HCT116 (cell line): ENCODE results near the gene UNC45A. TPM values are rescaled to one million over a fixed set of nuclear protein-coding genes. Genes with fewer than 3 reads are reported as not detected.

Source experiments
- ATAC-seq: fragments of 200-7000 bp; cut with Tn5 transposase; 2 replicates; pipeline ENCODE4 v1.9.1; 2020; ENCODE audit warnings: mild to moderate bottlenecking, moderate library complexity
- BruUV-seq: library from RNA; stranded (reverse); fragments of 400-500 nt; replicated peaks from 2 replicates; lab custom pipeline; 2021; lab: Mats Ljungman, UMichigan
- CTCF ChIA-PET: fragments of 300-600 bp; sonication (Branson Sonifier 250); formaldehyde crosslinking; loops from one replicate; lab custom pipeline; 2021; ENCODE audit warnings: antibody characterized with exemption; lab: Charles Lee
- POLR2A ChIA-PET: fragments of 300-600, 350-600 bp; sonication (Branson Sonifier 250); formaldehyde crosslinking; loops from one replicate; lab custom pipeline; 2021; ENCODE audit warnings: antibody characterized with exemption; lab: Charles Lee
- RAD21 ChIA-PET, 2 experiments: fragments of 300-600 bp; sonication (Branson Sonifier 250); formaldehyde crosslinking; loops; one replicate each; lab custom pipeline; 2023; ENCODE audit warnings: low total read pairs in 2 of 2; ENCODE audit not compliant: uncharacterized antibody in 2 of 2, unreplicated experiment in 2 of 2, low non-redundant PET in 1 of 2; lab: Charles Lee
- DNase-seq: peaks from one replicate; pipeline ENCODE4 v3.0.0-alpha.2; 2010; ENCODE audit warnings: low read depth, low spot score
- H2AFZ ChIP-seq: fragments of 200-600 bp; shearing (Covaris generic), sonication (generic); 2 replicates; pipeline ENCODE4 v1.6.1; 2017; ENCODE audit warnings: low read depth, mixed run types, mixed read lengths, antibody characterized with exemption, low read length; ENCODE audit not compliant: poor library complexity, severe bottlenecking
- H3K27ac ChIP-seq: 2 replicates; pipeline ENCODE4 v1.5.1; 2012; ENCODE audit warnings: low read depth, low read length
- H3K27me3 ChIP-seq: fragments of 200-600 bp; sonication (generic); 2 replicates; pipeline ENCODE4 v1.6.1; 2016; ENCODE audit warnings: mixed run types, low read length, mixed read lengths; ENCODE audit not compliant: insufficient read depth
- H3K36me3 ChIP-seq, 2 experiments: fragments of 200-500 bp in 1 of 2; fragments of 200-600 bp in 1 of 2; sonication (Bioruptor generic) in 1 of 2; sonication (generic) in 1 of 2; 2 replicates each; pipeline versions ENCODE4 v1.5.1 to v1.6.1; 2014 to 2016; ENCODE audit warnings: low read length in 2 of 2, inconsistent platforms in 1 of 2, mixed read lengths in 1 of 2, mixed run types in 1 of 2; ENCODE audit not compliant: insufficient read depth in 2 of 2, control insufficient read depth in 1 of 2
- H3K4me1 ChIP-seq, 2 experiments: fragments of 200-600 bp in 1 of 2; sonication (generic) in 1 of 2; 2 replicates each; pipeline versions ENCODE4 v1.5.1 to v1.6.1; 2012 to 2017; ENCODE audit warnings: low read length in 2 of 2, inconsistent platforms in 1 of 2, mild to moderate bottlenecking in 1 of 2, mixed read lengths in 1 of 2, mixed run types in 1 of 2, moderate library complexity in 1 of 2; ENCODE audit not compliant: insufficient read depth in 2 of 2, control insufficient read depth in 1 of 2
- H3K4me2 ChIP-seq: fragments of 200-600 bp; sonication (generic); 2 replicates; pipeline ENCODE4 v1.6.1; 2017; ENCODE audit warnings: mixed run types, low read length, mixed read lengths
- H3K4me3 ChIP-seq, 2 experiments: fragments of 200-600 bp in 1 of 2; sonication (generic) in 1 of 2; replicated peaks in 1 of 2; 2 replicates each; pipeline ENCODE4 v1.5.1; 2011 to 2016; ENCODE audit warnings: low read length in 2 of 2, control low read depth in 1 of 2, low read depth in 1 of 2, mild to moderate bottlenecking in 1 of 2, mixed read lengths in 1 of 2, mixed run types in 1 of 2
- H3K79me2 ChIP-seq: fragments of 200-600 bp; sonication (generic); 2 replicates; pipeline ENCODE4 v1.6.1; 2017; ENCODE audit warnings: mild to moderate bottlenecking, mixed run types, low read length, moderate library complexity, mixed read lengths; ENCODE audit not compliant: insufficient read depth
- H3K9ac ChIP-seq: fragments of 200-600 bp; sonication (generic); 2 replicates; pipeline ENCODE4 v1.6.1; 2016; ENCODE audit warnings: low read length, mixed read lengths
- H3K9me2 ChIP-seq: fragments of 200-600 bp; sonication (generic), shearing (Covaris generic); 2 replicates; pipeline ENCODE4 v1.6.1; 2017; ENCODE audit warnings: mixed run types, mild to moderate bottlenecking, moderate library complexity; ENCODE audit not compliant: insufficient read depth
- H3K9me3 ChIP-seq, 2 experiments: fragments of 200-500 bp in 1 of 2; fragments of 200-600 bp in 1 of 2; sonication (Bioruptor generic) in 1 of 2; sonication (generic) in 1 of 2; 2 replicates each; pipeline ENCODE4 v1.6.1; 2014 to 2017; ENCODE audit warnings: low read length in 2 of 2, mixed read lengths in 2 of 2, inconsistent platforms in 1 of 2, low read depth in 1 of 2, mild to moderate bottlenecking in 1 of 2, mixed run types in 1 of 2, moderate library complexity in 1 of 2; ENCODE audit not compliant: control insufficient read depth in 1 of 2, insufficient read depth in 1 of 2
- H4K20me1 ChIP-seq: fragments of 200-600 bp; sonication (generic), shearing (Covaris generic); 2 replicates; pipeline ENCODE4 v1.6.1; 2017; ENCODE audit warnings: mixed run types, mild to moderate bottlenecking, moderate library complexity; ENCODE audit not compliant: insufficient read depth
- CBX3 ChIP-seq: IDR thresholded peaks from 2 replicates; pipeline ENCODE4 v1.6.1; 2012; ENCODE audit warnings: low read depth
- CEBPB ChIP-seq: IDR thresholded peaks from 2 replicates; pipeline ENCODE4 v1.6.1; 2012; ENCODE audit warnings: low read depth
- ELF1 ChIP-seq: IDR thresholded peaks from 2 replicates; pipeline ENCODE4 v1.6.1; 2012; ENCODE audit warnings: low read depth, borderline replicate concordance
- EZH2 ChIP-seq: fragments of 200-600 bp; sonication (generic); IDR thresholded peaks from 2 replicates; pipeline ENCODE4 v1.6.1; 2017; ENCODE audit warnings: antibody characterized with exemption, mixed run types
- EZH2phosphoT487 ChIP-seq: fragments of 200-600 bp; IDR thresholded peaks from 2 replicates; pipeline ENCODE4 v1.6.1; 2018; ENCODE audit warnings: antibody characterized with exemption, borderline replicate concordance
- FOSL1 ChIP-seq: IDR thresholded peaks from 2 replicates; pipeline ENCODE4 v1.6.1; 2012; ENCODE audit warnings: low read depth
- JUND ChIP-seq: IDR thresholded peaks from 2 replicates; pipeline ENCODE4 v1.6.1; 2012
- POLR2A ChIP-seq: IDR thresholded peaks from 2 replicates; pipeline ENCODE4 v1.7.0; 2011; ENCODE audit warnings: borderline replicate concordance; ENCODE audit not compliant: insufficient read depth, insufficient read length; ENCODE audit errors: extremely low read depth
- POLR2AphosphoS5 ChIP-seq: IDR thresholded peaks from 2 replicates; pipeline ENCODE4 v1.6.1; 2011; ENCODE audit warnings: mild to moderate bottlenecking, low read depth, low read length, moderate library complexity
- TCF7L2 ChIP-seq: IDR thresholded peaks from 2 replicates; pipeline ENCODE4 v1.7.0; 2011; ENCODE audit warnings: borderline replicate concordance, inconsistent platforms; ENCODE audit not compliant: insufficient read depth, insufficient read length; ENCODE audit errors: extremely low read depth
- YY1 ChIP-seq: IDR thresholded peaks from 2 replicates; pipeline ENCODE4 v1.6.1; 2011; ENCODE audit warnings: low read length, low read depth, moderate library complexity, mild to moderate bottlenecking; ENCODE audit not compliant: insufficient replicate concordance; ENCODE audit errors: extremely low read depth
- intact Hi-C: fragments of 100-400 bp; cut with micrococcal nuclease; formaldehyde crosslinking; loops from 2 replicates; pipeline ENCODE4 v1.10.0; 2022
- total RNA-seq: library from RNA; stranded (reverse); gene quantifications from one replicate; pipeline ENCODE4 v1.2.1, GENCODE V29; 2021; ENCODE audit not compliant: unreplicated experiment
- TF ChIP-seq, protein P1 (sequence below): IDR thresholded peaks from 2 replicates; pipeline ENCODE4 v1.6.1; 2011; ENCODE audit warnings: mild to moderate bottlenecking, low read length, moderate library complexity; ENCODE audit not compliant: insufficient replicate concordance; ENCODE audit errors: extremely low read depth
- TF ChIP-seq, protein P2 (sequence below): IDR thresholded peaks from 2 replicates; pipeline ENCODE4 v1.6.1; 2012
- TF ChIP-seq, protein P3 (sequence below), 3 experiments: fragments of 200-600 bp in 1 of 3; sonication (generic) in 1 of 3; IDR thresholded peaks in 2 of 3; conservative IDR thresholded peaks in 1 of 3; 2 replicates each; pipeline ENCODE4 v1.5.1; 2012 to 2017; ENCODE audit warnings: low read depth in 2 of 3, low read length in 2 of 3, antibody characterized with exemption in 1 of 3, borderline replicate concordance in 1 of 3, control low read depth in 1 of 3, mild to moderate bottlenecking in 1 of 3, mixed read lengths in 1 of 3, mixed run types in 1 of 3, moderate library complexity in 1 of 3; ENCODE audit not compliant: insufficient read depth in 1 of 3

Gene UNC45A
- total RNA-seq, 1 experiment from 2014 or later = 95.4 TPM

DNA sequence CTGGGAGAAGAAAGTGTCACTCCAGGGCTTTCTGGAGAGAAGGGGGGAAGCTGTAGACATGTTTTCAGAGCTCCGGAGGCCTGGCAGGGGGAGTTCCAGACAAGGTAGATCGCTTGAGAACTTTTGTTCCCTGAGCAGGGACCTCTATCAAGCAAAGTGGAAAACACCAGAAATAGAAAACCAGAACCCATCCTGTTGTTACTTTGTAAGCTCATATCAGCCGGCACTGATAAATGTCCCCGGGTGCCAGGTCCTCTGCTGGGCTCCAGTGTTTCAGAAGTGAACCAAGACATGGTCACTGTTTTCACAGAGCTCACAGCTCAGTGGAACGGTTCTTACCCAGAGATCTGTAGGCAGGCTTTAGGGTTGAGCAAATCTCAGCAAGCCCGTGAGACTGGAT lies 16.2 kb upstream of the UNC45A start:
- CTCF ChIA-PET = no interaction called here
- no peaks in the 10 kb centered on the region for H3K4me1 ChIP-seq
- no peaks in the 10 kb centered on the region for H3K9me2 ChIP-seq
- H4K20me1 ChIP-seq = no peaks in the 10 kb centered on the region
- no peak overlapping the region for H3K4me3 ChIP-seq
- H3K9ac ChIP-seq = no peak overlapping the region
- peaks cover under 1 to 4% of the 10 kb centered on the region in 2 experiments; a peak in 3 of 4 replicates for H3K36me3 ChIP-seq
- H3K79me2 ChIP-seq = no peaks in the 10 kb centered on the region
- intact Hi-C loops = no loop called here
- no peak overlapping the region for H3K27ac ChIP-seq
- no peaks in the 10 kb centered on the region for H3K27me3 ChIP-seq
- H3K9me3 ChIP-seq = no peaks in the 10 kb centered on the region
- no peak overlapping the region for H3K4me2 ChIP-seq
- no peak overlapping the region for H2AFZ ChIP-seq
- POLR2A ChIA-PET = no interaction called here
- DNase-seq (no peak), ATAC-seq (no peak)
- RAD21 ChIA-PET = no interaction called here
- no TSS peak for BruUV-seq
- TF ChIP-seq, protein P1, sequence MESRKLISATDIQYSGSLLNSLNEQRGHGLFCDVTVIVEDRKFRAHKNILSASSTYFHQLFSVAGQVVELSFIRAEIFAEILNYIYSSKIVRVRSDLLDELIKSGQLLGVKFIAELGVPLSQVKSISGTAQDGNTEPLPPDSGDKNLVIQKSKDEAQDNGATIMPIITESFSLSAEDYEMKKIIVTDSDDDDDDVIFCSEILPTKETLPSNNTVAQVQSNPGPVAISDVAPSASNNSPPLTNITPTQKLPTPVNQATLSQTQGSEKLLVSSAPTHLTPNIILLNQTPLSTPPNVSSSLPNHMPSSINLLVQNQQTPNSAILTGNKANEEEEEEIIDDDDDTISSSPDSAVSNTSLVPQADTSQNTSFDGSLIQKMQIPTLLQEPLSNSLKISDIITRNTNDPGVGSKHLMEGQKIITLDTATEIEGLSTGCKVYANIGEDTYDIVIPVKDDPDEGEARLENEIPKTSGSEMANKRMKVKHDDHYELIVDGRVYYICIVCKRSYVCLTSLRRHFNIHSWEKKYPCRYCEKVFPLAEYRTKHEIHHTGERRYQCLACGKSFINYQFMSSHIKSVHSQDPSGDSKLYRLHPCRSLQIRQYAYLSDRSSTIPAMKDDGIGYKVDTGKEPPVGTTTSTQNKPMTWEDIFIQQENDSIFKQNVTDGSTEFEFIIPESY = no peak
- TF ChIP-seq JUND (no peak), EZH2phosphoT487 (no peak), POLR2AphosphoS5 (no peak), YY1 (no peak)
- TF ChIP-seq, protein P2, sequence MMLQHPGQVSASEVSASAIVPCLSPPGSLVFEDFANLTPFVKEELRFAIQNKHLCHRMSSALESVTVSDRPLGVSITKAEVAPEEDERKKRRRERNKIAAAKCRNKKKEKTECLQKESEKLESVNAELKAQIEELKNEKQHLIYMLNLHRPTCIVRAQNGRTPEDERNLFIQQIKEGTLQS = no peak
- TF ChIP-seq, all 23 proteins: peak for 0

DNA sequence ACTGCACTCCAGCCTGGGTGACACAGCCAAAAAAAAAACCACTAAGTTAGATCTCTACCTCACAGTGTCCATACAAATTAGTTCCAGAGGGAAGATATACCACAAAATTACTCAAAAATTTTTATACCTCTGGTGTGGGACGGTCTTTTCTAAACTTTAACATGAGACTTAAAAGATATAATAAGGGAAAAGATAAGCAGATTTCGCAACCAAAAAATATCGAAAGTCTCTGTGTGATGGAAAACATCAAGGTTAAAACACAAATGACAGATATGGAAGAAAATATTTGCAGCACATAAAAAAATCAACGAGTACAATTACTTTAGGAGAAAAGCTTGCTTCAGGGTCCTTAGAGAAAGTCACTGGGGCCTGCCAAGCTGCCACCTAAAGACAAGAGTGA lies 13.2 kb upstream of the UNC45A start:
- ATAC-seq = no peak
- BruUV-seq = no TSS peak
- POLR2A ChIA-PET = no interaction called here

More for the DNA sequence above, 13.2 kb upstream of the UNC45A start:
- Histone ChIP-seq H3K27me3 (no peaks in the 10 kb centered on the region), H4K20me1 (no peaks in the 10 kb centered on the region), H3K9me2 (no peaks in the 10 kb centered on the region), H3K4me1 (no peaks in the 10 kb centered on the region), H3K9me3 (no peaks in the 10 kb centered on the region), H3K27ac (no peak overlapping the region), H3K79me2 (no peaks in the 10 kb centered on the region), H3K4me2 (no peak overlapping the region), H3K36me3 (peaks cover 0 to 4% of the 10 kb centered on the region in 2 experiments; a peak in 3 of 4 replicates), H2AFZ (no peak overlapping the region), H3K9ac (no peak overlapping the region), H3K4me3 (no peak overlapping the region)
- RAD21 ChIA-PET = no interaction called here
- intact Hi-C loops = no loop called here
- no peak for DNase-seq
- TF ChIP-seq ELF1 (no peak), POLR2A (no peak), CEBPB (no peak), FOSL1 (no peak), EZH2 (no peak), CBX3 (no peak), TCF7L2 (no peak)
- TF ChIP-seq, protein P3, sequence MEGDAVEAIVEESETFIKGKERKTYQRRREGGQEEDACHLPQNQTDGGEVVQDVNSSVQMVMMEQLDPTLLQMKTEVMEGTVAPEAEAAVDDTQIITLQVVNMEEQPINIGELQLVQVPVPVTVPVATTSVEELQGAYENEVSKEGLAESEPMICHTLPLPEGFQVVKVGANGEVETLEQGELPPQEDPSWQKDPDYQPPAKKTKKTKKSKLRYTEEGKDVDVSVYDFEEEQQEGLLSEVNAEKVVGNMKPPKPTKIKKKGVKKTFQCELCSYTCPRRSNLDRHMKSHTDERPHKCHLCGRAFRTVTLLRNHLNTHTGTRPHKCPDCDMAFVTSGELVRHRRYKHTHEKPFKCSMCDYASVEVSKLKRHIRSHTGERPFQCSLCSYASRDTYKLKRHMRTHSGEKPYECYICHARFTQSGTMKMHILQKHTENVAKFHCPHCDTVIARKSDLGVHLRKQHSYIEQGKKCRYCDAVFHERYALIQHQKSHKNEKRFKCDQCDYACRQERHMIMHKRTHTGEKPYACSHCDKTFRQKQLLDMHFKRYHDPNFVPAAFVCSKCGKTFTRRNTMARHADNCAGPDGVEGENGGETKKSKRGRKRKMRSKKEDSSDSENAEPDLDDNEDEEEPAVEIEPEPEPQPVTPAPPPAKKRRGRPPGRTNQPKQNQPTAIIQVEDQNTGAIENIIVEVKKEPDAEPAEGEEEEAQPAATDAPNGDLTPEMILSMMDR (IDR thresholded peaks at IDR 0.05 in 2 of 3, conservative IDR thresholded peaks at IDR 0.05 in 1 of 3; ENCODE audit: borderline replicate concordance in 1 of 3, insufficient read depth in 1 of 3, low read depth in 2 of 3, low read length in 2 of 3) = no peak
- CTCF ChIA-PET = interaction anchor here (2.0 kb wide), 1 partner anchor 10 kb away, joined by 8 read pairs; the partner anchor contains the start of gene HDDC3
